Measurements from ENCODE around the gene CDKN2AIPNL.
A peak's percentile ranks its signal among the peaks of the same experiment; 100 is the strongest.

CDKN2AIPNL gene

DNA sequence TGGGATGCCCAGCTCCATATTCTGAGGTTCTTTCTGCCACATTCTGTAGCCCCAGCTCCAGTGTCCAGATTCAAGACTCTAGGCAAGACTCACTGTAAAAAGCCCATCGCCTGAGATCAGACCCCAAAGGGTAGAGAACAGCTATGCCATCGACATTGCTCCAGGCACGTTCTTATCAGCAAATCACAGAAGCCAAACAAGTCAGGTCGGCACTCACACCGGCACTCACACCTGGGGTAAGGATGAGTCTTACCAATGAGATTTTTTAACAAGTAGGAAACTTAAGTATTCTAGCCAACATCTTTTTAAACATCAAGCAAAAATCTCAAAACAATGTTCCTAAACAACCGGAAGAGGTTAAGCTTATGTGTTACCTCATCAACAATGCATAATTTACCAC lies 2.4 kb downstream of the CDKN2AIPNL start:
- peaks cover 2 to 15% (median 6%) of the 10 kb centered on the region in 5 donors for H3K36me3 ChIP-seq (ENCODE audit: control insufficient read depth in 5 of 5, insufficient read depth in 5 of 5, low read length in 5 of 5)
- no peak overlapping the region for H3K27ac ChIP-seq (ENCODE audit: low read depth, low read length)
- H3K27me3 ChIP-seq (ENCODE audit: control insufficient read depth in 5 of 5, insufficient read depth in 4 of 5, low read length in 5 of 5): no peaks in the 10 kb centered on the region
- peak overlapping the region in 1 of 5 donors; percentile 20 for H3K9ac ChIP-seq (ENCODE audit: low read length in 5 of 5)
- H3K4me1 ChIP-seq (ENCODE audit: control insufficient read depth in 5 of 5, insufficient read depth in 5 of 5, low read length in 5 of 5): peaks cover 4 to 22% (median 18%) of the 10 kb centered on the region in 5 donors
- no peak overlapping the region for H3K4me3 ChIP-seq (ENCODE audit: low read depth in 1 of 5, low read length in 5 of 5)
- H3K9me3 ChIP-seq (ENCODE audit: control insufficient read depth in 5 of 5, low read length in 5 of 5): no peaks in the 10 kb centered on the region

DNA sequence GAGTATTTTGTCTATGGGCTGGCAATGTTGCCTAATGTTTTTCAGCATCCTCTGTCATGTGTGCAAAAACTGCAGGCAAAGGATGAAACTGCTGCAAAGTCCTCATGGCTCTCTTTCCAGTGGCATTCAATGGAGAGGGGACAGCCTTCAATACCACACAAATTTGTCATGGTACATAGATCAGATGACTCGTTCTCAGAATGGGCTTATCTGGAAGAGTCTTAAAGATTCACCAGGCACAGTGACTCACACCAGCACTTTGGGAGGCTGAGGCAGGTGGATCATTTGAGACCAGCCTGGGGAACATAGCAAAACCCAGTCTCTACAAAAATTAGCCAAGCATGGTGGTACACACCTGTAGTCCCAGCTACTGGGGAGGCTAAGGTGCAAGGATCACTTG lies 5.3 kb downstream of the CDKN2AIPNL start:
- Histone ChIP-seq H3K27me3 (ENCODE audit: control insufficient read depth in 5 of 5, insufficient read depth in 4 of 5, low read length in 5 of 5) (no peaks in the 10 kb centered on the region), H3K4me1 (ENCODE audit: control insufficient read depth in 5 of 5, insufficient read depth in 5 of 5, low read length in 5 of 5) (peaks cover 4 to 12% (median 12%) of the 10 kb centered on the region in 5 donors), H3K36me3 (ENCODE audit: control insufficient read depth in 5 of 5, insufficient read depth in 5 of 5, low read length in 5 of 5) (peaks cover 2 to 19% (median 13%) of the 10 kb centered on the region in 5 donors), H3K9me3 (ENCODE audit: control insufficient read depth in 5 of 5, low read length in 5 of 5) (no peaks in the 10 kb centered on the region), H3K4me3 (ENCODE audit: low read depth in 1 of 5, low read length in 5 of 5) (no peak overlapping the region), H3K27ac (ENCODE audit: low read depth, low read length) (no peak overlapping the region), H3K9ac (ENCODE audit: low read length in 5 of 5) (no peak overlapping the region)

DNA sequence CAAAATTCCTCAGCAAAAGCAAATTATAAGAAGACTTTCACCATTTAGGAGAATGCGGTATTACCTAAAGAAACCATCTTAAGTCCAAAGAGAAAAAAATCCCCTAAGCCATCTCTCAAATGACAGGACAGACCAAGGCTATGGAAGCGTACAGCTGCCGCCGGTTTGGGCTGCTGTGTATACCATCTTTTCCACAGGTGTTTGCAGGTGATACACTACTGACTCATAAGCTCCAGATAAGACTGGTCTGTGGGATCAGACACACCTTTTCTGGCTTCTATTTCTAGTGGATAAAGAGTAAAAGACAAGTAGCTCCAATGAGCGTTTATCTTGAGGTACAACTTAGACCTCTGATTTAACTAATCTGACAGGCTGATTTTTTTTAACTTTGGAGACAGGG lies 7.7 kb downstream of the CDKN2AIPNL start:
- no peaks in the 10 kb centered on the region for H3K4me1 ChIP-seq (ENCODE audit: control insufficient read depth in 5 of 5, insufficient read depth in 5 of 5, low read length in 5 of 5)
- H3K27ac ChIP-seq (ENCODE audit: low read depth, low read length): no peak overlapping the region
- peaks cover 2 to 20% (median 16%) of the 10 kb centered on the region in 5 donors for H3K36me3 ChIP-seq (ENCODE audit: control insufficient read depth in 5 of 5, insufficient read depth in 5 of 5, low read length in 5 of 5)
- H3K27me3 ChIP-seq (ENCODE audit: control insufficient read depth in 5 of 5, insufficient read depth in 4 of 5, low read length in 5 of 5): no peaks in the 10 kb centered on the region
- no peak overlapping the region for H3K4me3 ChIP-seq (ENCODE audit: low read depth in 1 of 5, low read length in 5 of 5)
- H3K9ac ChIP-seq (ENCODE audit: low read length in 5 of 5): no peak overlapping the region
- H3K9me3 ChIP-seq (ENCODE audit: control insufficient read depth in 5 of 5, low read length in 5 of 5): no peaks in the 10 kb centered on the region

DNA sequence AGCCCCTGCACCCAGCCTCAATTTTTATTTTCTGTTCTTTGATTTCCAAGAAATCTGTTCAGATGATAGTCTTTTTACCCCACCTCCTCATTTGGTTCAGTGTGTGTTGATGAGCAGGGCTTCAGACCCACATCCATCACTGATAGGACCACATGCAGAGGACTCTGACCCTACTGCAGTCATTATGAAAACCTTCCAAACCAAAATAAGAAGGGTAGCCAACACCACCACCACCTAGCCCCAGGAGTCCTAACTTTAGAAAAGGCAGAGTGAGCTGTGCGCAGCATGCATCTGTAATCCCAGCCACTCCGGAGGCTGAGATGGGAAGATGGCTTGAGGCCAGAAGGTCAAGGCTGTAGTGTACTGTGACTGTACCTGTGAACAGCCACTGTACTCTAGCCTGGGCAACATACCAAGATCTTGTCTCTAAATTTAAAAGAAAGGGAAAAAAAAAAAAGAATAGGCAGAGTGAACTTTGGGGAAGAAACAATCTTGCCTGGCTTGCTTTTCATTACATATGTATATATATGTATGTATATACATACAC lies 13.0 kb downstream of the CDKN2AIPNL start:
- Histone ChIP-seq H3K27me3 (ENCODE audit: control insufficient read depth in 5 of 5, insufficient read depth in 4 of 5, low read length in 5 of 5) (no peaks in the 10 kb centered on the region), H3K9me3 (ENCODE audit: control insufficient read depth in 5 of 5, low read length in 5 of 5) (no peaks in the 10 kb centered on the region), H3K9ac (ENCODE audit: low read length in 5 of 5) (no peak overlapping the region), H3K27ac (ENCODE audit: low read depth, low read length) (no peak overlapping the region), H3K36me3 (ENCODE audit: control insufficient read depth in 5 of 5, insufficient read depth in 5 of 5, low read length in 5 of 5) (peaks cover 25 to 65% (median 44%) of the 10 kb centered on the region in 5 donors), H3K4me3 (ENCODE audit: low read depth in 1 of 5, low read length in 5 of 5) (no peak overlapping the region), H3K4me1 (ENCODE audit: control insufficient read depth in 5 of 5, insufficient read depth in 5 of 5, low read length in 5 of 5) (no peaks in the 10 kb centered on the region)

DNA sequence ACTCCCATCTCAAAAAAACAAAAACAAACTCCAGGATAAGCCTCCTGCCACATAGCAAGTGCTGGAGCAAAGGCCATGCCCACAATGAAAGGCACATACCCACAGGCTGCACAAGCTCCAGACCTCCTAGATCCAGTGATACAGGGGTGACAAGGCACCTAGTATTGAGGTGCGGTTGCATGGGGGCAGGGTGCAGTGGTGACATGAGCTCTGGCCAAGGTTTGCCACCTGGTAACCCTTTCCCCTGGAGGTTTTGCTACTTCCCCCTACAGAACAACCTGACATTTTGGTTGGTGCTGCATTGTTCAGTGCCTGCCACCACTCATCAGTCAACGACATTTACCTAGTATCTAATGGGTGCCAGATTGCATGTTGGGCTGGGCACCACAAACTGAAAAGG lies 14.5 kb downstream of the CDKN2AIPNL start:
- Histone ChIP-seq H3K9ac (ENCODE audit: low read length in 5 of 5) (no peak overlapping the region), H3K27ac (ENCODE audit: low read depth, low read length) (no peak overlapping the region), H3K4me3 (ENCODE audit: low read depth in 1 of 5, low read length in 5 of 5) (no peak overlapping the region), H3K36me3 (ENCODE audit: control insufficient read depth in 5 of 5, insufficient read depth in 5 of 5, low read length in 5 of 5) (peaks cover 31 to 77% (median 56%) of the 10 kb centered on the region in 5 donors), H3K4me1 (ENCODE audit: control insufficient read depth in 5 of 5, insufficient read depth in 5 of 5, low read length in 5 of 5) (no peaks in the 10 kb centered on the region), H3K27me3 (ENCODE audit: control insufficient read depth in 5 of 5, insufficient read depth in 4 of 5, low read length in 5 of 5) (no peaks in the 10 kb centered on the region), H3K9me3 (ENCODE audit: control insufficient read depth in 5 of 5, low read length in 5 of 5) (no peaks in the 10 kb centered on the region)

DNA sequence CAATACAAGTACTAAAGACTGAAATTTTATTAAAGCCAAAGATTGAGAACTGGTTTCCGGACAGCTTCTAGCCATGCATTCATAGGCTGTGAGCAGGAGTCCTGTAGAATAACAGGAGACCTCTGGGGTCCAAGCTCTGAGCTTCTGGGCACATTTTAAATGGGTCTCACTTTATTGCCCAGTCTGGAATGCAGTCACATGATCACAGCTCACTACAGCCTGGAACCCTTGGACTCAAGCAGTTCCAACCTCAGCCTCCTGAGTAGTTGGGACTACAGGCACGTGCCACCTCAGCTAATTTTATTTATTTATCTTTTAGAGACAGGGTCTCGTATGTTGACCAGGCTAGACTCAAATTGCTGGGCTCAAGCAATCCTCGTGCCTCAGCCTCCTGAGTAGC lies 15.4 kb downstream of the CDKN2AIPNL start:
- Histone ChIP-seq H3K27ac (ENCODE audit: low read depth, low read length) (no peak overlapping the region), H3K4me1 (ENCODE audit: control insufficient read depth in 5 of 5, insufficient read depth in 5 of 5, low read length in 5 of 5) (no peaks in the 10 kb centered on the region), H3K36me3 (ENCODE audit: control insufficient read depth in 5 of 5, insufficient read depth in 5 of 5, low read length in 5 of 5) (peaks cover 37 to 82% (median 61%) of the 10 kb centered on the region in 5 donors), H3K9me3 (ENCODE audit: control insufficient read depth in 5 of 5, low read length in 5 of 5) (no peaks in the 10 kb centered on the region), H3K27me3 (ENCODE audit: control insufficient read depth in 5 of 5, insufficient read depth in 4 of 5, low read length in 5 of 5) (no peaks in the 10 kb centered on the region), H3K9ac (ENCODE audit: low read length in 5 of 5) (no peak overlapping the region), H3K4me3 (ENCODE audit: low read depth in 1 of 5, low read length in 5 of 5) (no peak overlapping the region)

DNA sequence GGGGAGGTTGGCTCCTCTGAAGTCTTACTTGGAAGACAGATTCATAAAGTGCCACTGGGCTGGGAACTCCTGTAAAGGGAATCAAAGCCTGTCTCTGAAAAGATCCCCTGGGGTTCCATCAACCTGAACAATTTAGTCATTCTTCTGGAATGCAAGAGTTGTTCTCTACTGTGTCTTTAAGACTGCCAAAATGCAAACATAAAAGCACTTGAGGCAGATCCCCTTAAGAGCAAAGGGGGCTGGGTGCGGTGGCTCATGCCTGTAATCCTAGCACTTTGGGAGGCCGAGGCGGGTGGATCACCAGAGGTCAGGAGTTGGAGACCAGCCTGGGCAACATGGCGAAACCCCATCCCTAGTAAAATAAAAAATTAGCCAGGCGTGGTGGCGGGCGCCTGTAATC lies 16.7 kb downstream of the CDKN2AIPNL start:
- peaks cover 50 to 95% (median 74%) of the 10 kb centered on the region in 5 donors for H3K36me3 ChIP-seq (ENCODE audit: control insufficient read depth in 5 of 5, insufficient read depth in 5 of 5, low read length in 5 of 5)

DNA sequence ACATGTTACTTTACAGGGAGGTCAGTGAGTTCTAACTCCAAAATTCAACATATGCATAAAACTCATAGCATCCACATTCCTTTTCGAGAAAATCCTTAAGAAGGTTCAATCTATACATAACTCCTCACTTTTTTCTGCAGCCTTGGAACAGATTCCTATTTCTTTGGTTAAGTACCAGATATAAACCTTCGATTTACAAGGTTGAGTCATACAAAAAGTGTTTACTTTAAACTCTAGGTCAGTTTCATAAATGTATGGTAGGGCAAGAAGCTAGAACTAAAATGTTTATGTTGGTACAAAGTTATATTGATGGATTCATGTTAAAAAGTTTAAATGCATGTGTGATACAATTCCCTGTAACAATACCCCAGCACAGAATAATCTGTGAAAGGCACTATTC lies 19.4 kb downstream of the CDKN2AIPNL start:
- H3K4me1 ChIP-seq (ENCODE audit: control insufficient read depth in 5 of 5, insufficient read depth in 5 of 5, low read length in 5 of 5): no peaks in the 10 kb centered on the region
- no peak overlapping the region for H3K4me3 ChIP-seq (ENCODE audit: low read depth in 1 of 5, low read length in 5 of 5)
- H3K9ac ChIP-seq (ENCODE audit: low read length in 5 of 5): no peak overlapping the region
- H3K27ac ChIP-seq (ENCODE audit: low read depth, low read length): no peak overlapping the region
- no peaks in the 10 kb centered on the region for H3K9me3 ChIP-seq (ENCODE audit: control insufficient read depth in 5 of 5, low read length in 5 of 5)
- H3K36me3 ChIP-seq (ENCODE audit: control insufficient read depth in 5 of 5, insufficient read depth in 5 of 5, low read length in 5 of 5): peaks cover 54 to 99% (median 81%) of the 10 kb centered on the region in 5 donors
- no peaks in the 10 kb centered on the region for H3K27me3 ChIP-seq (ENCODE audit: control insufficient read depth in 5 of 5, insufficient read depth in 4 of 5, low read length in 5 of 5)

More for the DNA sequence above, 16.7 kb downstream of the CDKN2AIPNL start:
- Histone ChIP-seq H3K27ac (ENCODE audit: low read depth, low read length) (no peak overlapping the region), H3K9ac (ENCODE audit: low read length in 5 of 5) (no peak overlapping the region), H3K4me3 (ENCODE audit: low read depth in 1 of 5, low read length in 5 of 5) (no peak overlapping the region), H3K27me3 (ENCODE audit: control insufficient read depth in 5 of 5, insufficient read depth in 4 of 5, low read length in 5 of 5) (no peaks in the 10 kb centered on the region), H3K9me3 (ENCODE audit: control insufficient read depth in 5 of 5, low read length in 5 of 5) (no peaks in the 10 kb centered on the region), H3K4me1 (ENCODE audit: control insufficient read depth in 5 of 5, insufficient read depth in 5 of 5, low read length in 5 of 5) (no peaks in the 10 kb centered on the region)

DNA sequence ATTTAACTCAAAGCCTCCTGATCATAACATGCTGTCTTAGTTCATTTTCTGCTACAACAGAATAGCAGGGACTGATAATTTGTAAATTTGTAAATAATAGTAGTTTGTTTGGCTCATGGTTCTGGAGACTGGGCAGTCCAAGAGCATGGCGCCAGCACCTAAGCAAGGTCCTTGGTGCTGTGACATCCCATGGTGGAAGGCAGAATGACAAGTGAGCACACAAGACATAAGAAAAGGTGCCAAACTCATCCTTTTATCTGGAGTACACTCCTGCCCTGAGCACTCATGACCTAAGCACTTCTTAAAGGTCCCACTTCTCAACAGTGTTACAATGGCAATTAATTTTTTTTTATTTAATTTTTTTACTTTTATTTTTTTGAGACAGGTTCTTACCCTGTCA lies 24.2 kb downstream of the CDKN2AIPNL start:
- peaks cover 47 to 88% (median 78%) of the 10 kb centered on the region in 5 donors for H3K36me3 ChIP-seq (ENCODE audit: control insufficient read depth in 5 of 5, insufficient read depth in 5 of 5, low read length in 5 of 5)
- H3K9me3 ChIP-seq (ENCODE audit: control insufficient read depth in 5 of 5, low read length in 5 of 5): no peaks in the 10 kb centered on the region
- no peak overlapping the region for H3K4me3 ChIP-seq (ENCODE audit: low read depth in 1 of 5, low read length in 5 of 5)
- no peak overlapping the region for H3K9ac ChIP-seq (ENCODE audit: low read length in 5 of 5)
- H3K27ac ChIP-seq (ENCODE audit: low read depth, low read length): no peak overlapping the region
- no peaks in the 10 kb centered on the region for H3K27me3 ChIP-seq (ENCODE audit: control insufficient read depth in 5 of 5, insufficient read depth in 4 of 5, low read length in 5 of 5)
- H3K4me1 ChIP-seq (ENCODE audit: control insufficient read depth in 5 of 5, insufficient read depth in 5 of 5, low read length in 5 of 5): no peaks in the 10 kb centered on the region

DNA sequence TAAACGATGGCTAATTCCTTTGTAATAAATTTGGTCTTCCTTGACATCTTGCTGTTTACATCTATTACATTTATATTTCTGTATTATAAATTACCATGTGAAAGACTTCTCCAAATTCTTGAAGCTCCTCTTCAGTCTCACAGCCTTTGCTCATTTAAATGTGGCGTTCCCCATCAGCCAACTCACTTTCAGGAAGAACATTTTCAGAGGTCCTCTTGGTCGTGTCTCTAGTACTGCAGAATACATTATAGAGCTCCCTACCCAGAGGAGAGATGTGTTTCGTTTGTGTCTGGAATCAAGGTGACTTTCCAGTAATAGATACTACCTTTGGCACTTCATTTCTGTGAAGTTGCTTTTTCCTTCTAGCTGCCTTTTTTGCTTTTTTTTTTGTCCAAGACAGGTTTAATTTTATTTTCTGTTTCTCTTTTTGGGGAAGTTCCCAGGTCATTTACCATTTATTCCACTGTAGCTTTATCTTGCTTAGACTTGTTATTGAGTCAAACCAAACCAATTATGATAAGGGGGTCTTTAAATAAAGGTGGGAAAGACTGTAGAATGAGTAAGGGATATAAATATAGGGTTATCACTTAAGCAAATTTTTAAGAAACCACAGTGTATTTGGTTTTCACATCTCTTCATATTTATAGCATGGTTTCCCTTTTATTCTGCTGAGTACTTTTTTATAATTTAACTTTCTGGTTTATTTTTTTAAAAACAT lies 27.5 kb downstream of the CDKN2AIPNL start:
- Histone ChIP-seq H3K27ac (ENCODE audit: low read depth, low read length) (no peak overlapping the region), H3K4me3 (ENCODE audit: low read depth in 1 of 5, low read length in 5 of 5) (no peak overlapping the region), H3K27me3 (ENCODE audit: control insufficient read depth in 5 of 5, insufficient read depth in 4 of 5, low read length in 5 of 5) (no peaks in the 10 kb centered on the region), H3K9me3 (ENCODE audit: control insufficient read depth in 5 of 5, low read length in 5 of 5) (no peaks in the 10 kb centered on the region), H3K4me1 (ENCODE audit: control insufficient read depth in 5 of 5, insufficient read depth in 5 of 5, low read length in 5 of 5) (no peaks in the 10 kb centered on the region), H3K9ac (ENCODE audit: low read length in 5 of 5) (no peak overlapping the region), H3K36me3 (ENCODE audit: control insufficient read depth in 5 of 5, insufficient read depth in 5 of 5, low read length in 5 of 5) (peaks cover 30 to 87% (median 75%) of the 10 kb centered on the region in 5 donors)

Data from subcutaneous abdominal adipose tissue (tissue), 5 donors.